PC-9 (cell line): ENCODE data around the gene ITIH4. TPM values are rescaled to one million over a fixed set of nuclear protein-coding genes. Genes with fewer than 3 reads are reported as not detected.

Experiments
- BruUV-seq: library from RNA; stranded (reverse); fragments of 400-500 nt; replicated peaks from 2 replicates; lab custom pipeline; 2021; lab: Mats Ljungman, UMichigan
- CTCF ChIA-PET: fragments of 300-600 bp; sonication (Branson Sonifier 250); formaldehyde crosslinking; loops from one replicate; lab custom pipeline; 2022; ENCODE audit warnings: antibody characterized with exemption; lab: Charles Lee
- POLR2A ChIA-PET: fragments of 300-600 bp; sonication (Branson Sonifier 250); formaldehyde crosslinking; loops from one replicate; lab custom pipeline; 2022; ENCODE audit warnings: antibody characterized with exemption; ENCODE audit not compliant: unreplicated experiment; lab: Charles Lee
- DNase-seq, 2 experiments: peaks; one replicate each; pipeline versions ENCODE4 v3.0.0 to v3.0.0-alpha.2; 2015 to 2022; ENCODE audit warnings: mixed read lengths in 1 of 2
- H2AFZ ChIP-seq: fragments of 200-600 bp; sonication (generic); 2 replicates; pipeline ENCODE4 v1.8.1; 2017; ENCODE audit warnings: antibody characterized with exemption
- H3F3A ChIP-seq: fragments of 200-600 bp; sonication (generic); 2 replicates; pipeline ENCODE4 v1.8.1; 2017; ENCODE audit warnings: antibody characterized with exemption, mild to moderate bottlenecking, low read depth; ENCODE audit not compliant: insufficient read depth
- H3K27ac ChIP-seq: fragments of 200-600 bp; sonication (generic); 2 replicates; pipeline ENCODE4 v1.6.1; 2016; ENCODE audit warnings: mixed run types
- H3K27me3 ChIP-seq: fragments of 200-600 bp; sonication (generic); 2 replicates; pipeline ENCODE4 v1.6.1; 2016; ENCODE audit warnings: low read depth, mixed run types; ENCODE audit not compliant: insufficient read depth
- H3K36me3 ChIP-seq: fragments of 200-600 bp; sonication (generic); 2 replicates; pipeline ENCODE4 v1.6.1; 2016; ENCODE audit warnings: low read depth, mixed run types
- H3K4me1 ChIP-seq: fragments of 200-600 bp; sonication (generic); replicated peaks from 2 replicates; pipeline ENCODE4 v1.6.1; 2016; ENCODE audit warnings: mixed run types; ENCODE audit not compliant: insufficient read depth
- H3K4me2 ChIP-seq: fragments of 200-600 bp; sonication (generic); 2 replicates; pipeline ENCODE4 v1.6.1; 2017; ENCODE audit warnings: mixed run types
- H3K4me3 ChIP-seq: fragments of 200-600 bp; sonication (generic); 2 replicates; pipeline ENCODE4 v1.6.1; 2016; ENCODE audit warnings: mixed run types
- H3K79me2 ChIP-seq: fragments of 200-600 bp; sonication (generic); 2 replicates; pipeline ENCODE4 v1.6.1; 2017; ENCODE audit warnings: low read depth, mixed run types
- H3K9me2 ChIP-seq: fragments of 200-600 bp; sonication (generic); 2 replicates; pipeline ENCODE4 v1.8.1; 2017; ENCODE audit warnings: mild to moderate bottlenecking; ENCODE audit not compliant: insufficient read depth
- H3K9me3 ChIP-seq: fragments of 200-600 bp; sonication (generic); 2 replicates; pipeline ENCODE4 v1.8.1; 2016; ENCODE audit warnings: low read depth; ENCODE audit not compliant: insufficient read depth
- H4K20me1 ChIP-seq: fragments of 200-600 bp; sonication (generic); 2 replicates; pipeline ENCODE4 v1.8.1; 2017; ENCODE audit not compliant: insufficient read depth
- EZH2 ChIP-seq: fragments of 200-600 bp; sonication (generic); IDR thresholded peaks from 2 replicates; pipeline ENCODE4 v1.8.0; 2017; ENCODE audit warnings: antibody characterized with exemption, low read depth
- intact Hi-C: fragments of 100-400 bp; cut with micrococcal nuclease; formaldehyde crosslinking; loops from one replicate; pipeline ENCODE4 v1.10.0; 2022; ENCODE audit not compliant: unreplicated experiment
- total RNA-seq: library from RNA; stranded (reverse); gene quantifications from 2 replicates; pipeline ENCODE4 v1.2.3, GENCODE V29; 2021
- TF ChIP-seq, protein P1 (sequence below): fragments of 200-600 bp; sonication (generic); conservative IDR thresholded peaks from 2 replicates; pipeline ENCODE4 v1.6.1; 2017; ENCODE audit warnings: mixed run types, antibody characterized with exemption, mild to moderate bottlenecking, moderate library complexity

The ITIH4 gene
- total RNA-seq, 1 experiment from 2014 or later, result 2.5 TPM

DNA sequence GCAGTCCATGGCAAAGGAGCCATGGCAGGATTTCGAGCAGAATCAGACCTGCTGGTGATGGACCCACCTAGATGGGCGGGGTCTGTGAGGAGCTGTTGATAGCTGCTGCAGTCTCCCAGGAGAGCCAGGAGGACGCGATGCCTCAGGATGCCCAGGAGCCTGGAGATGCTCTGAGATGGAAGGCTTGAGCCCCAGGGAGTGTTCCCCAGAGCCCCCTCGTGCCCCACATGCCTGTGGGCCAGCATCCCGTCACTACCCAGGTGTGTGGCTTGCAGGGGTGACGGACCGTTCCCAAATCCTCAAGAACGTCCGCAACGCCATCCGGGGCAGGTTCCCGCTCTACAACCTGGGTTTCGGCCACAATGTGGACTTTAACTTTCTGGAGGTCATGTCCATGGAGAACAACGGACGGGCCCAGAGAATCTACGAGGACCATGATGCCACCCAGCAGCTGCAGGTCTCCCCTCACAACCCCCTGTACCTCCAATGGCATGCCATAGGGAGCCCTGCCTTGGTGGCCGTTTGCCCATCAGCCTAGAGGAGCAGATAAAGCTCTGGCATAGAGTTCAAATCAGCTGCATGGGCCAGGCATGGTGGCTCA lies 46.4 kb downstream of the ITIH4 start:
- CTCF ChIA-PET, result no interaction called here
- Histone ChIP-seq H3K4me1 (no peaks in the 10 kb centered on the region), H3K9me2 (no peaks in the 10 kb centered on the region), H3K27ac (no peak overlapping the region), H4K20me1 (no peaks in the 10 kb centered on the region), H2AFZ (no peak overlapping the region), H3K79me2 (no peaks in the 10 kb centered on the region), H3K4me3 (no peak overlapping the region), H3K27me3 (peaks cover 49% of the 10 kb centered on the region), H3F3A (no peaks in the 10 kb centered on the region), H3K36me3 (no peaks in the 10 kb centered on the region), H3K4me2 (no peak overlapping the region), H3K9me3 (no peaks in the 10 kb centered on the region)
- POLR2A ChIA-PET, result no interaction called here
- TF ChIP-seq EZH2, result no peak
- TF ChIP-seq, protein P1, sequence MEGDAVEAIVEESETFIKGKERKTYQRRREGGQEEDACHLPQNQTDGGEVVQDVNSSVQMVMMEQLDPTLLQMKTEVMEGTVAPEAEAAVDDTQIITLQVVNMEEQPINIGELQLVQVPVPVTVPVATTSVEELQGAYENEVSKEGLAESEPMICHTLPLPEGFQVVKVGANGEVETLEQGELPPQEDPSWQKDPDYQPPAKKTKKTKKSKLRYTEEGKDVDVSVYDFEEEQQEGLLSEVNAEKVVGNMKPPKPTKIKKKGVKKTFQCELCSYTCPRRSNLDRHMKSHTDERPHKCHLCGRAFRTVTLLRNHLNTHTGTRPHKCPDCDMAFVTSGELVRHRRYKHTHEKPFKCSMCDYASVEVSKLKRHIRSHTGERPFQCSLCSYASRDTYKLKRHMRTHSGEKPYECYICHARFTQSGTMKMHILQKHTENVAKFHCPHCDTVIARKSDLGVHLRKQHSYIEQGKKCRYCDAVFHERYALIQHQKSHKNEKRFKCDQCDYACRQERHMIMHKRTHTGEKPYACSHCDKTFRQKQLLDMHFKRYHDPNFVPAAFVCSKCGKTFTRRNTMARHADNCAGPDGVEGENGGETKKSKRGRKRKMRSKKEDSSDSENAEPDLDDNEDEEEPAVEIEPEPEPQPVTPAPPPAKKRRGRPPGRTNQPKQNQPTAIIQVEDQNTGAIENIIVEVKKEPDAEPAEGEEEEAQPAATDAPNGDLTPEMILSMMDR, result no peak
- DNase-seq, result no peak
- intact Hi-C loops, result no loop called here
- BruUV-seq, result no TSS peak

DNA sequence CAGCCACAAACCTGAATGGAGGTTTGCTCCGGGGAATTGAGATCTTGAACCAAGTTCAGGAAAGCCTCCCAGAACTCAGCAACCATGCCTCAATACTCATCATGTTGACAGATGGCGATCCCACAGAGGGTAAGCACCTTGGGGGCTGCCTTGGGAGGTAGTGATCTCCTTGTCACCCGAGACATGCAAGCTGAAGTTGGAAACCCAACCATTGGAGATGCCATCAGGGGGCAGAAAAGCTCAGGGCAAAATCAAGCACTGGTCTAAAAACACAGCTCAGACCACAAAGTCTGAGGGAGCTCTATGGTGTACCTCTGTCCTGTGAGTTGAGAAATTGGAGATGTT lies 47.3 kb downstream of the ITIH4 start:
- intact Hi-C loops, result no loop called here
- no peak overlapping the region for H3K4me3 ChIP-seq
- H3K27me3 ChIP-seq, result peaks cover 49% of the 10 kb centered on the region
- no peaks in the 10 kb centered on the region for H4K20me1 ChIP-seq
- H3K9me3 ChIP-seq, result no peaks in the 10 kb centered on the region
- H3K36me3 ChIP-seq, result no peaks in the 10 kb centered on the region
- CTCF ChIA-PET, result no interaction called here
- POLR2A ChIA-PET, result no interaction called here
- H3K4me1 ChIP-seq, result no peaks in the 10 kb centered on the region
- no peak overlapping the region for H3K4me2 ChIP-seq
- TF ChIP-seq EZH2, result no peak
- TF ChIP-seq, protein P1, result no peak
- no peaks in the 10 kb centered on the region for H3F3A ChIP-seq
- no peaks in the 10 kb centered on the region for H3K9me2 ChIP-seq
- H3K27ac ChIP-seq, result no peak overlapping the region
- H2AFZ ChIP-seq, result no peak overlapping the region
- no peak for DNase-seq
- H3K79me2 ChIP-seq, result no peaks in the 10 kb centered on the region
- BruUV-seq, result no TSS peak

DNA sequence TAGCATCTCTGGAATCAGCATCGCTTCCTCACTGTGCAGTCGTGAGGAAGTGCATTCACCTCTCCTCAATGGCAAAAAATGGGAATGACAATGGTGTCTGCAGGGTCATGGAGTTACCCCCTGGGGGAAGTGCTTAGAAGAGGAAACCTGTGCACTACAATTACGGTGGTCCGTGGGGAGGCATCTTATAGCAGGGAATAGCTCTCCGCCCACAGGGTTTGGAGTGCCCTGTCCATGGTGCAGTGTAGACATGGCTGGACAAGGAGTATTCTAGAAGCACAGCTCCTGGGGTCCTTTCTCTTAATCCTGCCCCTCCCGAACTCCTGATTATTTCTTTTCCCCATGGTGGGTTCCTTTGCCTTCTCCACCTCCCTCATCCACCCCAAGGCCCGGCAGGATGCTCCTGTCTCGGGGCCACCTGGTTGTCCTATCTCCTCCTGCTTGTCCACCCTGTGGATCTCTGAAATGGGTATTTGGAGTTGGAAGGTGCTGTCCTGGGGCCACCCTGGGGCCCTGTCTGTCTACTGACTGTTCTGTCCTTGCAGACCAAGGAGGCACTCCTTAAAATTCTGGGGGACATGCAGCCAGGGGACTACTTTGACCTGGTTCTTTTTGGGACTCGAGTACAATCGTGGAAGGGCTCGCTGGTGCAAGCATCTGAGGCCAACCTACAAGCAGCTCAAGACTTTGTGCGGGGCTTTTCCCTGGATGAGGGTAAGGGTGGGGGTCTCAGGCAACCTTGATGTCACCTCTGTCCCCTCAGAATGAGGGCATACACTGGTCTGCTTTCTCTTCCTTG lies 47.9 kb downstream of the ITIH4 start:
- H3K4me3 ChIP-seq, result no peak overlapping the region
- no peaks in the 10 kb centered on the region for H3K36me3 ChIP-seq
- intact Hi-C loops, result no loop called here
- ChIA-PET POLR2A (no interaction called here), CTCF (no interaction called here)
- no peak overlapping the region for H3K27ac ChIP-seq
- no peak for DNase-seq
- H3K79me2 ChIP-seq, result no peaks in the 10 kb centered on the region
- H3K9me3 ChIP-seq, result no peaks in the 10 kb centered on the region
- no peak overlapping the region for H2AFZ ChIP-seq
- no peaks in the 10 kb centered on the region for H3F3A ChIP-seq
- no peaks in the 10 kb centered on the region for H4K20me1 ChIP-seq
- no peaks in the 10 kb centered on the region for H3K4me1 ChIP-seq
- H3K4me2 ChIP-seq, result no peak overlapping the region
- no peaks in the 10 kb centered on the region for H3K9me2 ChIP-seq
- TF ChIP-seq, protein P1, result no peak
- no peak for TF ChIP-seq EZH2
- BruUV-seq, result no TSS peak
- H3K27me3 ChIP-seq, result peaks cover 49% of the 10 kb centered on the region
